ENCODE data around the gene GATA6. TPM values are rescaled to one million over a fixed set of nuclear protein-coding genes. Genes with fewer than 3 reads are reported as not detected.

GATA6 gene
- total and polyA plus RNA-seq, 9 donors: 30.2 to 221 (median 129) TPM

GRCh38 chr18:22224339-22224738, 55.0 kb downstream of the GATA6 start:
- no peaks in the 10 kb centered on the region for H3K27me3 ChIP-seq
- WGBS, 3 donors: 82 to 96% (median 85%) methylated on average over 1 of the region's 1 CpG
- no peak for DNase-seq
- no peak overlapping the region for H3K27ac ChIP-seq
- intact Hi-C loops (cut with DNase I): no loop called here
- no peaks in the 10 kb centered on the region for H3K36me3 ChIP-seq
- H3K4me3 ChIP-seq: no peak overlapping the region
- TF ChIP-seq POLR2A (IDR thresholded peaks at IDR 0.05) (no peak), CTCF (IDR thresholded peaks at IDR 0.05) (no peak), EP300 (IDR thresholded peaks at IDR 0.05) (no peak)
- H3K9me3 ChIP-seq: no peaks in the 10 kb centered on the region
- no peaks in the 10 kb centered on the region for H3K4me1 ChIP-seq (ENCODE audit: insufficient read depth)

- no peak for DNase-seq
- no peaks in the 10 kb centered on the region for H3K36me3 ChIP-seq
- no peaks in the 10 kb centered on the region for H3K27me3 ChIP-seq
- H3K9me3 ChIP-seq: no peaks in the 10 kb centered on the region
- H3K4me3 ChIP-seq: no peak overlapping the region
- intact Hi-C loops (cut with DNase I): no loop called here
- H3K4me1 ChIP-seq (ENCODE audit: insufficient read depth): no peaks in the 10 kb centered on the region
- TF ChIP-seq POLR2A (IDR thresholded peaks at IDR 0.05): no peak
- TF ChIP-seq EP300 (IDR thresholded peaks at IDR 0.05): no peak
- TF ChIP-seq CTCF (IDR thresholded peaks at IDR 0.05): no peak
- 78 to 90% (median 88%) methylated on average over 4 of the region's 4 CpGs for WGBS, 3 donors
- H3K27ac ChIP-seq: no peak overlapping the region
Measured at GRCh38 chr18:22226801-22227200, 57.4 kb downstream of the GATA6 start.

GRCh38 chr18:22228976-22229375, 59.6 kb downstream of the GATA6 start:
- Histone ChIP-seq H3K27ac (no peak overlapping the region), H3K4me1 (ENCODE audit: insufficient read depth) (no peaks in the 10 kb centered on the region), H3K36me3 (no peaks in the 10 kb centered on the region), H3K4me3 (no peak overlapping the region), H3K9me3 (no peaks in the 10 kb centered on the region), H3K27me3 (no peaks in the 10 kb centered on the region)
- intact Hi-C loops (cut with DNase I): no loop called here
- no peak for DNase-seq
- TF ChIP-seq POLR2A (IDR thresholded peaks at IDR 0.05) (no peak), EP300 (IDR thresholded peaks at IDR 0.05) (no peak), CTCF (IDR thresholded peaks at IDR 0.05) (no peak)
- WGBS, 3 donors: 72 to 87% (median 77%) methylated on average over 2 of the region's 2 CpGs

GRCh38 chr18:22229456-22230124, 60.2 kb downstream of the GATA6 start:
- TF ChIP-seq POLR2A (IDR thresholded peaks at IDR 0.05): no peak
- no peak for TF ChIP-seq EP300 (IDR thresholded peaks at IDR 0.05)
- no peak for TF ChIP-seq CTCF (IDR thresholded peaks at IDR 0.05)
- intact Hi-C loops (cut with DNase I): no loop called here
- H3K4me1 ChIP-seq (ENCODE audit: insufficient read depth): no peaks in the 10 kb centered on the region
- H3K36me3 ChIP-seq: no peaks in the 10 kb centered on the region
- H3K27me3 ChIP-seq: no peaks in the 10 kb centered on the region
- H3K9me3 ChIP-seq: no peaks in the 10 kb centered on the region
- DNase-seq: no peak
- H3K4me3 ChIP-seq: no peak overlapping the region
- no peak overlapping the region for H3K27ac ChIP-seq
- WGBS, 3 donors: 81 to 86% (median 82%) methylated on average over 7 of the region's 7 CpGs

All from ovary (tissue), 9 donors.